Measurements from ENCODE around the gene GPRIN1.

Gene GPRIN1

GRCh38 chr5:176619569-176620332 is 9.8 kb upstream of the GPRIN1 start:
- no peaks in the 10 kb centered on the region for H3K9me3 Mint-ChIP-seq
- H3K36me3 Mint-ChIP-seq: no peaks in the 10 kb centered on the region
- no peak for DNase-seq (ENCODE audit: low spot score in 2 of 2)
- H3K4me1 Mint-ChIP-seq: peaks cover 13% of the 10 kb centered on the region
- peak overlapping the region; percentile 71 for H3K4me3 Mint-ChIP-seq
- peak overlapping the region; percentile 26 for H3K27ac Mint-ChIP-seq
- ATAC-seq: no peak

GRCh38 chr5:176619203-176619568 is 9.2 kb upstream of the GPRIN1 start:
- H3K4me1 Mint-ChIP-seq: peaks cover 13% of the 10 kb centered on the region
- no peaks in the 10 kb centered on the region for H3K36me3 Mint-ChIP-seq
- DNase-seq (ENCODE audit: low spot score in 2 of 2): peak; percentile 62 to 85
- no peak overlapping the region for H3K27ac Mint-ChIP-seq
- H3K9me3 Mint-ChIP-seq: no peaks in the 10 kb centered on the region
- peak overlapping the region; percentile 71 for H3K4me3 Mint-ChIP-seq
- peak; percentile 94 for ATAC-seq

GRCh38 chr5:176618783-176619182 is 8.8 kb upstream of the GPRIN1 start:
- H3K4me3 Mint-ChIP-seq: peak overlapping the region; percentile 71
- ATAC-seq (no peak), DNase-seq (ENCODE audit: low spot score in 2 of 2) (no peak)
- H3K9me3 Mint-ChIP-seq: no peaks in the 10 kb centered on the region
- no peaks in the 10 kb centered on the region for H3K36me3 Mint-ChIP-seq
- H3K4me1 Mint-ChIP-seq: peaks cover 13% of the 10 kb centered on the region
- H3K27ac Mint-ChIP-seq: no peak overlapping the region

DNA sequence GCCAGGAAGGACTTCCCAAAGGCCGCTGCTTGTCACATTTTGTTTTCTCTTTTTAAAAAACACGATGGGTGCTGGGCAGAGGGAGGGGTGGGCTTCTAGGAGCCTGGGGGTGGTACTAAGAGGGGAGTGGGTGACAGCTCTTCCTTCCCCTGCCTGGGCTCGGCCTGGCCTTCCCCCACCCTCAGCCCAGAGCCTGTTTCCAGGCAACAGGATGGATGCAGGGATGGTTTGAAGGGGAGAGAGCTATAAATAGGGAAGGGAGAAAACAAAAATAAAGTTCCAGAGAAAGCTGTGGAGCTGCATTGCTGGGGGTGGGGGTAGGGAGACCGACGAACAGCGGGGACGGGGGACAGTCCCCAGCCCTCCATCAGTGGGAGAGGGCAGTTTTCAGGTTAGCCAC is 6.6 kb upstream of the GPRIN1 start:
- peaks cover 5% of the 10 kb centered on the region for H3K36me3 Mint-ChIP-seq
- no peak overlapping the region for H3K4me3 Mint-ChIP-seq
- H3K4me1 Mint-ChIP-seq: peaks cover 21% of the 10 kb centered on the region
- no peaks in the 10 kb centered on the region for H3K9me3 Mint-ChIP-seq
- no peak overlapping the region for H3K27ac Mint-ChIP-seq
- no peak for DNase-seq (ENCODE audit: low spot score in 2 of 2)
- no peak for ATAC-seq

DNA sequence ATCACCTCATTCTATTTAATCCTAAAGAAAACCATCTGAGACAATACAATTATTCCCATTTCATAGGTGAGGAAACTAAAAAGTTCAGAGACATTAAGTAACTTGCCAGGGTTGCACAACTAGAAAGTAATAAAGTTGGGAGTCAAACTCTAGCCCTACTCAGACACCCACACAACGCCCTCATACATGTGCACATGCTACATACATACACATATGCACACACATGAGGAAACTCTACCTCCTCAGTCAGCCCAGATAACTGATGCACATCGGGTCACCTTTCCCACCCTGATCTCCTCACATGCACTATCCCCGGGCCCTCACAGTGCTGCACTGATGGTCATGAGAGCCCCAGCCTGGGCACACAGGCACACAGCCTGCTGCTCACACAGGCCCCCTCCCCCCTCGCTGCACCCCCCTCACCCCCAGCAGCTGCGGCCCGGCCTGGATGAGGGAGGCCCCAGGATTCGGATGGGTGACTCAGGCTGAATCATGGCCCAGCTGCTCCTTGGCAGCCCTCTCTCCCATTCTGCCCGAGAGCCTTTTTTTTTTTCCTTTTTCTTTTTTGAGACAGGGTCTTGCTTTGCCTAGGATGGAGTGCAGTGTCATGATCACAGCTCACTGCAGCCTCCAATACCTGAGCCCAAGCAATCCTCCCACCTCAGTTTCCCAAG is 5.0 kb upstream of the GPRIN1 start:
- H3K27ac Mint-ChIP-seq: no peak overlapping the region
- H3K4me3 Mint-ChIP-seq: no peak overlapping the region
- peaks cover 7% of the 10 kb centered on the region for H3K36me3 Mint-ChIP-seq
- no peaks in the 10 kb centered on the region for H3K9me3 Mint-ChIP-seq
- DNase-seq (ENCODE audit: low spot score in 2 of 2) (no peak), ATAC-seq (no peak)
- peaks cover 14% of the 10 kb centered on the region for H3K4me1 Mint-ChIP-seq

- DNase-seq (ENCODE audit: low spot score in 2 of 2): no peak
- no peak for ATAC-seq
- Mint-ChIP-seq H3K36me3 (peaks cover 14% of the 10 kb centered on the region), H3K4me3 (no peak overlapping the region), H3K9me3 (no peaks in the 10 kb centered on the region), H3K4me1 (peaks cover 24% of the 10 kb centered on the region), H3K27ac (no peak overlapping the region)
These were observed 2.9 kb upstream of the GPRIN1 start for GRCh38 chr5:176612855-176613254.

DNA sequence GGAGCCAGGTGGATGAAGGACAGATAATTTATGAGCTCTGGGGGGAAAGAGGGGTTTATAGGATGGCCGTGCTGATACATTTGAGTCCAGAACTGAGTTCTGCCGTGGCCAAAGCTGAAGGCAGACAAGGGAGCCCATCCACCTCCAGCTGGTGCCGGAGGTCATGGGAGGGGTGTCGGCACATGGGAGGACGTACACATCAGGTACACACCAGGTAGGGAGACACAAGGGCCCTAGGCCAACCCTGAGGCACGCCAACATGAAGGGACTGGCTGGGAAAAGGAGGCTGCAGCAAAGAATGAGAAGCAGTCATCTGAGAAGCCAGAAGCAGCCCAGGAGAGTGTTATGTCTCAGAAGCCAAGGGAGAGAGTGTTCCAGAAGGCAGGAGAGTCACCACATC is 2.1 kb upstream of the GPRIN1 start:
- H3K36me3 Mint-ChIP-seq: peaks cover 14% of the 10 kb centered on the region
- peak overlapping the region; percentile 6 for H3K27ac Mint-ChIP-seq
- H3K4me3 Mint-ChIP-seq: no peak overlapping the region
- ATAC-seq: no peak
- DNase-seq (ENCODE audit: low spot score in 2 of 2): no peak
- peaks cover 24% of the 10 kb centered on the region for H3K4me1 Mint-ChIP-seq
- H3K9me3 Mint-ChIP-seq: no peaks in the 10 kb centered on the region

GRCh38 chr5:176611435-176611834 is 1.5 kb upstream of the GPRIN1 start:
- ATAC-seq (no peak), DNase-seq (ENCODE audit: low spot score in 2 of 2) (peak; percentile 49 to 80)
- Mint-ChIP-seq H3K9me3 (no peaks in the 10 kb centered on the region), H3K36me3 (peaks cover 14% of the 10 kb centered on the region), H3K27ac (peak overlapping the region; percentile 6), H3K4me3 (no peak overlapping the region), H3K4me1 (peaks cover 24% of the 10 kb centered on the region)

- Mint-ChIP-seq H3K4me3 (peak overlapping the region; percentile 66), H3K4me1 (peaks cover 24% of the 10 kb centered on the region), H3K9me3 (no peaks in the 10 kb centered on the region), H3K27ac (no peak overlapping the region), H3K36me3 (peaks cover 14% of the 10 kb centered on the region)
- ATAC-seq (no peak), DNase-seq (ENCODE audit: low spot score in 2 of 2) (no peak)
These were observed 448 bp upstream of the GPRIN1 start for GRCh38 chr5:176610435-176610773.

- peaks cover 14% of the 10 kb centered on the region for H3K36me3 Mint-ChIP-seq
- DNase-seq (ENCODE audit: low spot score in 2 of 2) (no peak), ATAC-seq (peak; percentile 35)
- H3K4me1 Mint-ChIP-seq: peaks cover 24% of the 10 kb centered on the region
- no peaks in the 10 kb centered on the region for H3K9me3 Mint-ChIP-seq
- peak overlapping the region; percentile 83 for H3K27ac Mint-ChIP-seq
- peak overlapping the region; percentile 84 for H3K4me3 Mint-ChIP-seq
These were observed 826 bp downstream of the GPRIN1 start for GRCh38 chr5:176608937-176609723.

DNA sequence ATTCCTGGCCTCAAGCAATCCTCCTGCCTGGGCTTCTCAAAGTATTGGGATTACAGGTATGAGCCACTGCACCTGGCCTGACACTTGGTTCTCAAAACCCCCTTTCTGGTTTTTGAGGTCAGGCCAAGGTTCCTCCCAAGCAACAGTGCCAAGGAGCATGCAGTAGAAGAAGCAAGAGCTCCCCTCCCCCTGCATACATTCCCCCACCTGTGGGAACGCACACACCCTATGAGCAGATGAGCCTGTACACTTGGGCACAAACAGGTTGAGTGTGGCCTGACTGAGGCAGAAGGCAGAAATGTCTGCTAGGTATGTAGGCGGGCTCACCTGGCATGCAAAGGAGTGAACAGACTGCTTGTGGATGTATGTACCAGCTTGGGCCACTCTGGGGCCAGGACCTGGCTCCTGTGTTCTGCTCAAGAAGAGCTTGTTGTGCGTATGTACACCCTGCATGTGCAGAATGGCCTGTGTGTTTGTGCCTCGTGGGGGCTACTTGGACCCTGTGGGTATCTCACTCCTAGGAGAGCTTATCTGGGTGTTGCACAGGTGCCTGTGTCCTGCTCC is 1.7 kb downstream of the GPRIN1 start:
- H3K9me3 Mint-ChIP-seq: no peaks in the 10 kb centered on the region
- peak overlapping the region; percentile 84 for H3K4me3 Mint-ChIP-seq
- peak overlapping the region; percentile 83 for H3K27ac Mint-ChIP-seq
- peaks cover 14% of the 10 kb centered on the region for H3K36me3 Mint-ChIP-seq
- ATAC-seq (no peak), DNase-seq (ENCODE audit: low spot score in 2 of 2) (no peak)
- peaks cover 24% of the 10 kb centered on the region for H3K4me1 Mint-ChIP-seq

- no peak overlapping the region for H3K27ac Mint-ChIP-seq
- H3K4me3 Mint-ChIP-seq: no peak overlapping the region
- no peak for DNase-seq (ENCODE audit: low spot score in 2 of 2)
- ATAC-seq: no peak
- no peaks in the 10 kb centered on the region for H3K9me3 Mint-ChIP-seq
- peaks cover 13% of the 10 kb centered on the region for H3K36me3 Mint-ChIP-seq
- H3K4me1 Mint-ChIP-seq: peaks cover 20% of the 10 kb centered on the region
These were observed 3.1 kb downstream of the GPRIN1 start for GRCh38 chr5:176606875-176607274.

DNA sequence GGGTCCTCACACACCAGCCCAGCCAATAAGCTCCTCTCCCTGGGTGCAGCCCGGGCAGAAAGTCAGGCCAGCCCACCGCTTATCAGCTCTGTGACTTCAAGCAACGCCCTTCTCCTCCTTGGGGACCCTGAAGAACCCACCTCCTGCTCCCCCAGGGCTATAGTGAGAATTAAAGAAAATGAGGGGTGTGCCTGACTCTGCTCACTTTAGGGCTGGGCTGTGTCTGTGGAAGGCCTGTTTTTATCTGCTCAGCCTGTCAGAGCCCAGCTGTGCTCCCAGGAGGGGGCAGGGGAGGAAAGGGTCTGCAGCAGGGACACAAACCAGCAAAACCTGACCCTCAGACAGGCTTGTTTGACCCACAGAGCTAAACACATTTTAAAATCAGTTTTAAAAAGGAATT is 3.9 kb downstream of the GPRIN1 start:
- Mint-ChIP-seq H3K4me1 (peaks cover 14% of the 10 kb centered on the region), H3K9me3 (no peaks in the 10 kb centered on the region), H3K36me3 (peaks cover 7% of the 10 kb centered on the region), H3K27ac (no peak overlapping the region), H3K4me3 (no peak overlapping the region)
- DNase-seq (ENCODE audit: low spot score in 2 of 2) (no peak), ATAC-seq (no peak)

DNA sequence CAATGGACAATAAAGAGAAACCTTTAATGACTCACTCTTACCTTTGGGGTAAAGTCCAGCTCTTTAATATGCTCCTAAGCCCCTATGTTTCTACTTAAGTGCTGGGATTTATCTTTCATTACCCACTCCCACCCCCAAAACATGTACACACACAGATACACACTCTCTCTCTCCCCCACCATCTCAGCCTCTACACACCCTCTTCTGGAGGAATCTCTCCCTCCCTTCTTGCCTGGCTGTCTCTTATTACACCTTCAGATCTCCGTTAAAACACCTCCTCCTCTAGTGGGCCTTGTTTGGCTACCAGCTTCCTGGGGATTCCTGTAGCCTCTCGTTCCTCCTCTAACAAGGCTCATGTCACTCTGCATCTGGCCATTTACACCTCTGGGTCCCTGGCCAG is 6.9 kb downstream of the GPRIN1 start:
- no peak overlapping the region for H3K4me3 Mint-ChIP-seq
- H3K36me3 Mint-ChIP-seq: no peaks in the 10 kb centered on the region
- ATAC-seq: no peak
- no peaks in the 10 kb centered on the region for H3K9me3 Mint-ChIP-seq
- H3K4me1 Mint-ChIP-seq: peaks cover 15% of the 10 kb centered on the region
- DNase-seq (ENCODE audit: low spot score in 2 of 2): no peak
- peak overlapping the region; percentile 44 for H3K27ac Mint-ChIP-seq

DNA sequence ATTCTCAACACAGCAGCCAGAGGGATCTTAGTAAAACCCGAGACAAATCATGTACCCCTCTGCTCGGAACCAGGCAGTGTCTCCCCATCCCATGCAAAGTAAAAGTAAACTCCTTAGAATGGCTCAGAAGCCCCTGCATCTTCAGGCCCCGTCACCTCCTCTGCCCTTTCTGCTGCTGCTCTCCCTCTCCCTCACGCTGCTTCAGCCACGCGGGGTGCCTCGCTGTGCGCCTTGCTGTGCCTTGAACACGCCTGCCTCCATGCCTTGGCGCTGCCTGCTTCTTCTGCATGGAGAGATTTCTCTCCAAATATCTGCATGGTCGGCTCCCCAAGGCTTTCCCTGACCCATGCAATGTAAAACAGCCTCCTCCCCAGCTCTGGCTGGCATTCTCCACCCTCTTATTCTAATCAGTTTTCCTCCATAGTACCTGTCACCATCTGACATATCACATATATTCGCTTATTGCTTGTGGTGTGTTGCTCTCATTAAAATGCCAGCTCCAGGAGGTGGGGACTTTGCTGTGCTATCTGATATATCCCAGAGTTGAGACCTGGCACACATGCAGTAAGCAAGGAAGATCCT is 8.0 kb downstream of the GPRIN1 start:
- no peak overlapping the region for H3K27ac Mint-ChIP-seq
- H3K36me3 Mint-ChIP-seq: no peaks in the 10 kb centered on the region
- H3K9me3 Mint-ChIP-seq: no peaks in the 10 kb centered on the region
- no peak for DNase-seq (ENCODE audit: low spot score in 2 of 2)
- H3K4me3 Mint-ChIP-seq: no peak overlapping the region
- peaks cover 15% of the 10 kb centered on the region for H3K4me1 Mint-ChIP-seq
- no peak for ATAC-seq
